GM19438 (cell line): Measurements from ENCODE around the gene CEP70.
A peak's percentile ranks its signal among the peaks of the same experiment; 100 is the strongest.
"Not testable (repeated sequence)": the region's sequence is repeated elsewhere in the genome, so short reads cannot be mapped to it uniquely, and the experiment has no call there.

Experiments
- ATAC-seq: cut with Tn5 transposase; IDR thresholded peaks from one replicate; pipeline ENCODE4 v1.9.1; 2021; ENCODE audit warnings: low read depth; ENCODE audit not compliant: unreplicated experiment

Gene CEP70

GRCh38 chr3:138521445-138521844 is 72.6 kb downstream of the CEP70 start:
- not testable (repeated sequence) for ATAC-seq

DNA sequence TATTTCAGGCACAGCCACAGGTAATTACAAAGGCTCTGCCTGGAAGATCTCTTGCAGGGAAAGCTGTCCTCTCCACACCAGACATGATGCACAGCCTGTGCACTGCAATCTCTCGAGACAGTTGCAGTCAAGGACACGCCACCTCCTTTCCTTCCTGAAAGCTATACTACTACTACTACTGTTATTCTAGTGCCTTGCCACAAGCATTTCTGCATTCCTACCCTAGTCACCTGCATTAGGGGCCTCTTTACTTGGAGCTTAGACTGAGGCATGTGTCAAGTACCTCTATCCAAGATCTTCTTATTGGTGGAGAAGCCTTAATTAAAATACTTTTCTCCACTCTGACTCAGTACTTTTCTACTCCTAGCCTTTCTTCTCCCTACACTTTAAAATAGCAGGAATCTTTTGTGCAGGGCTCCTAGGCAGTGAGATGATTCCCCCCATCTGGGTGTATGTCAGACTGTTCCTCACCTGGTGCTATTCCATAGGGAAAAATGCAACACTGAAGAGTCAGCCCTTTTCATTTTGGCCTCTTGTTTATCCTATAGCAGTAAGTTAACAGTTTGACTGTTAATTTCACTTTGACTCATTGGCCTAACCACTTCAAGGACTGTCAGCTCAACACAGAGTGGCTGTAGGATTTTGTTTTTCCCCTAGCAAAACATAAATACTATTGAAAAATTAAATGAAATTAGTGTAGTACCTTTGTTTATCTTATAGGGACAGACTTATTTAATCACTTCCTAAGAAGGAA is 80.8 kb downstream of the CEP70 start:
- peak; percentile 76 for ATAC-seq

DNA sequence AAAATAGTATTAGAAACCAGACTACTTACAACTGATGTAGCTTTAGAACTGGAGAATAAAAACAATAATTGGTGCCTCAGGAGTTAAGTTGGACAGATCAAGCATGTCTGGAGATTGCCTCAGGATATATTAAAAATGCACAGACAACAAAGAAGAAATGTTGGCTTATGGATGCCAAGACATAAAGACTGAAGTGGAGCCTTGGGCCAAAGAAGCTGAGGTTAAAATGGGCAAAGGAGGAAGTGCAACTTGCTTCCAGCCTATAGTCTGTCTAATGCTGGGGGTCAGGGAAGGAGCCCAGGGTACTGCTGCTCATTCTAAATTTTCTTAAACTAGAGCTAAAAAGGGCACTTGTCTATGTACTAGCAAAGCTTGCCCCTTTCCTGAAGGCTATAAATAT is 82.1 kb downstream of the CEP70 start:
- ATAC-seq: no peak

DNA sequence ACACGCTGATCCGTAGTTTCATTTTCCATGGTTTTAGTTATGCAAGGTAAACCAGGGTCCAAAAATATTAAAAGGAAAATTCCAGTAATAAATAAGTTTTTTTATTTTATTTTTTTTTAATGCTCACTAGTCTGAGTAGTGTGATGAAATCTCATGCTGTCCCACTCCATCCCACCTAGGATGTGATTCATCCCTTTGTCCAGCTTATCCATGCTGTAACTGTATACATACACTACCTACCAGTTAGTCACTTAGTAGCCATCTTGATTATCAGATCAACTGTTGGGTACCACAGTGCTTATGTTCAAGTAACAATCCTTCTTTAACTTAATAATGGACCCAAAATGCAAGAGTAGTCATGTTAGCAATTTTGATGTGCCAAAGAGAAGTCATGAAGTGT is 84.5 kb downstream of the CEP70 start:
- no peak for ATAC-seq

DNA sequence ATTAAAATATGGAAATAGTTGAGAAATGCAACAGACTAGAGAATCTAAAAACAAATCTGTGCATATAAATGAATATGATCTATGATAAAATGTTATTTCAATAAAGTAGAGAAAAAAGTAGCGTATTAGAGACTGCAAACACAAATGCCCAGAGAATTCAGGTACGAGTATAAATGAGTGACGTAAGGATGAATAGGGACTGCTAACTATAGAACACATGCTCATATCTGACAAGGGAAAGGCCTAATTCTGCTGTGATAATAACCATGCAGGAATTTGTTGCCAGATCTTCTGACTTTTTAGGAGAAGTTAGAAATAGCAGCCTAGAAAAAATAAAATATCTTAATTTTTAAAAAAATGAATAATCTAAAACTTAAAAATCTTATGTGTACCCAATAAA is 86.5 kb downstream of the CEP70 start:
- ATAC-seq: no peak

GRCh38 chr3:138498991-138499390 is 95.1 kb downstream of the CEP70 start:
- ATAC-seq: no peak

DNA sequence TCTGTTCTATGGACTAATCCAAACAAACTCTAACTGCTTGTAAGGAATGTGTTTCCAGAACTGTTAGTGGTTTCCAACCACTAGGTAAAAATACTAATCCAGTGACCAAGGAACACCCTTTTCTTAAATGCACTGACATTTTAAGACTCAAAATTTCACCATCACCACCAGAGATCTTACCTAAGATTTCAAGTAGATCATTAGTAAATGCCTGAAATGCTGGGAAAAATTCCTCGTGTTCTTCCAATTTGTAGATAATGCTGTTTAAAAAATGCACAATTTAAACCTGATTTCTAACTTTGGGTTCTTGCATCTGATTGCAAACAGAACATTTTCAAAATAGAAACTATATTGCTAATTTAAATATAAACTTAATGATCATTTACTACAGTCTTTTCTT is 96.2 kb downstream of the CEP70 start:
- ATAC-seq: no peak

DNA sequence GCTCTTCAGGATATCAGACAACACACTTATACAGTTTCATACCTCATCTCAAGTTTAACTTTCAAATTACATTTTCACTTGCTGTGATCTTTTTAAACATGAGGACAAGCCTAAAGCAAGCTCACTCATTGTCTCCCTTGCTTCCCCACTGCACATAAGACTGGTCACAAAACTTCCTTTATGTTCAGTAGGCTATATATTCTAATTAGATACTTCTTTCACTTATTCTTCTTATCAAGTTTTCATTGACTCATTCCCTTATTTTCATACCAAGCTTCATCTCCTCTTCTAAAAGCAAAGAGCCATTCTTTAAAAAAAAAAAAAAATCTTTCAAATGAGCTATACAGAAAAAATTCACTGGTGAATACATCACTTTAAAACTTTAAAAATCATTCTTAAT is 97.0 kb downstream of the CEP70 start:
- no peak for ATAC-seq

DNA sequence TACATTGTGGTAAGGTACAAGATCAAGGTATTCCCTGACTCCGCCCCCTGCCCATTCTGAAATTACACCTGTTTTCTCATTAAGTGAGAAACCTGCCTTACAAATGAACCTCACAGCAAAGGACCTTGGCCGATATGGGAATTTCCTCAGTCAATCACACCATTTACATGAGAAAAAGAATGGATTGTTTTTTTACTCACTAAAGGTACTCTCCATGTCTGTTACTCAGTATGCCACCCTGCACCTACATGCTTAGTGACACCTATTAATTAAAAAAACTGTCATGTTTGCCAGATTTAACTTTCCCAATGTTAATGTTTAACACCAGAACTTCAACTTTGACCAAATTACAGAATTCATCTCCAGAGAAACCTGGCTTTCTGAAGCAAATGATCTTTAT is 97.6 kb downstream of the CEP70 start:
- no peak for ATAC-seq

GRCh38 chr3:138495638-138496037 is 98.4 kb downstream of the CEP70 start:
- not testable (repeated sequence) for ATAC-seq

- no peak for ATAC-seq
These were observed 99.5 kb downstream of the CEP70 start for GRCh38 chr3:138494607-138494929.

- no peak for ATAC-seq
These were observed 100.1 kb downstream of the CEP70 start for GRCh38 chr3:138493804-138494606.

DNA sequence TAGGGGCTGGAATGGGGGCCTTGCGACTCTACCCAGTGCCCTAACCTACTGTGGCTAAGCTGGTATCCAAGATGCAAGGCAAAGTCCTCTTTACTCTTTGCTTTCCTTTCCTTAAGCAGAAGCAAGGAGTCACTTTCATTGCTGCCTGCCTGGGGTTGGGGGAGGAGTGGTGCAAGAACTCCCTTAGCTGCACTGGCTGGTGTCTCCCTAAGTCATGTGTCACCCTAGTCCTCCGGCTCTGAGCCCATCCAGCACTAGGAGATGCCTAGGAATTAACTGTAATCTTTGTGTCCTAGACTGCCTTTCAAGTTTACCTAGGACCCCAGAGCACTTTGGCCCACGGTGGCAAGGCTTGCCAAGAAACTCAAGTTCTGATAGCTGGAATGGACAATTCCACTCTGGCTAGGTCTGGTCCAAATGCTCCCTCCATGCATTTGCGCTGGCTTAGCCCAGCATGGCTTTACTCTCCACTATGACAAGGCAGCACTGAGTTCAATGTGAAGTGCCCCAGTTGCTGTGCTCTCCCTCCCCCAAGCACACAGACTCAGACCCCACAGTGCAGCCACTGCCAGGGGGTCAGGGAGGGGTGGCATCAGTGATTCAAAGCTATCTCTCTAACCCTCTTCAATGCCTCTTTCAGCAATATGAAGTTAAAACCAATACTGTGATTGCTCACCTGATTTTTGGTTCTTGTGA is 100.9 kb downstream of the CEP70 start:
- ATAC-seq: no peak

DNA sequence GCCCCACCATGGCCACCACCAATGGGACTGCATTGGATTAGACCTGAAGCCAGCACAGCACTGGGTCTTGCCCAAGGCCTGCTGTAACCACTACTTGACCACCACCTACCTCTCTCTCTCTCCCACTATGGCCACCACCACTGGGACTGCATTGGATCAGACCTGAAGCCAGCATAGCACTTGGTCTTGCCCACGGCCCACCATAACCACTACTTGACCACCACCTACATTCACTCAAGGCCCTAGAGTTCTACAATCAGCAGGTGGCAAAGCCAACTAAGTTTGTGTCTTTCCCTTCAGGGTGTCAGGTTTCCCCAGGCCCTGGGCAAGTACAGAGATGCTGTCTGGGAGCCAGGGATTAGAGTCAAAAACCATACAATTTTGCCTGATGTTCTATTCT is 102.1 kb downstream of the CEP70 start:
- no peak for ATAC-seq

GRCh38 chr3:138486580-138486979 is 107.5 kb downstream of the CEP70 start:
- ATAC-seq: not testable (repeated sequence)

DNA sequence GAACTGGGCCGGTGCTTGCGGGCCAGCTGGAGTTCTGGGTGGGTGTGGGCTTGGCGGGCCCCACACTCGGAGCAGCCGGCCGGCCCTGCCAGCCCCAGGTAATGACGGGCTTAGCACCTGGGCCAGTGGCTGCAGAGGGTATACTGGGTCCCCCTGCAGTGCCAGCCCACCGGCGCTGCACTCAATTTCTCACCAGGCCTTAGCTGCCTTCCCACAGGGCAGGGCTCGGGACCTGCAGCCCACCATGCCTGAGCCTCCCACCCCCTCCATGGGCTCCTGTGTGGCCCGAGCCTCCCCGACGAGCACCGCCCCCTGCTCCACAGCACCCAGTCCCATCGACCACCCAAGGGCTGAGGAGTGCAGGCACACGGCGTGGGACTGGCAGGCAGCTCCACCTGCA is 109.4 kb downstream of the CEP70 start:
- not testable (repeated sequence) for ATAC-seq

DNA sequence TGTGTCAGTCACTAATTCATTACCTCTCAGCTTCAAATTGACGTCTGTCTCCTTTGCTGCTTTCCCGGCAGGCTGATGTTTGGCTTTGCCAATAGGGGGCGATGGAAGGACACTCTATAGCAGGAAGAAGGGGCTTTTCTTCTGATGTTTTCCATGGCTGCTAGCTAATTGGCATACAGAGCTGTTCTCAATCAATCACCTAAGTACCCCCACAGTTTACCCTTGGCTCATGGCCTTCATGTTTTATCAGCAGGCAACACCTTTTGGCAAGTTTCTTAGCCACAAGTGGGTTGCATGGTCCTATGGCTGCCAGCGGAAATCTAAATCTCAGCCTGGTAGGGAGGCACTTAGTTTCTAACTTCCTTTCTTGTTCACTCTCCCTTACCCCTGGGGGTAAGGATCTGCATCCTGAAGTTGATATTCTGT is 114.6 kb downstream of the CEP70 start:
- ATAC-seq: no peak

GRCh38 chr3:138477801-138478200 is 116.3 kb downstream of the CEP70 start:
- ATAC-seq: no peak

DNA sequence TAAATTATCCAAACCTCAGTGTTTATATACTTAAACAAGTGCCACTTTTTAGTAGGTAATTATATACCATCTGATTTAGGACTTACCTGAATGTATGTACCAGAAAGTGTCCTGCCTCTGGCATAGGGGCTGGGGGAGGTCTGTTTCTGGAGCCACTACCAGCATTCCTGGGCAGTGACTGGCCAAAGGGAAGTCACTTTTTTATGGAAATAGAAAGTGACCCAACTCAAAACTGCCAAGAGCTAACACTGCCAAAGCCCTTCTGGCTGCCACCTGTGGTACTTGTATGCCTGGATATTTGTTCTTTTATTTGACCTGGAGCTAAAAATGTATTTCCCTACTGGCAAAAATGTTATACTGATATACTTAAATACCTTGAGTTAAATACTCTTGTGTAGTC is 116.9 kb downstream of the CEP70 start:
- no peak for ATAC-seq

DNA sequence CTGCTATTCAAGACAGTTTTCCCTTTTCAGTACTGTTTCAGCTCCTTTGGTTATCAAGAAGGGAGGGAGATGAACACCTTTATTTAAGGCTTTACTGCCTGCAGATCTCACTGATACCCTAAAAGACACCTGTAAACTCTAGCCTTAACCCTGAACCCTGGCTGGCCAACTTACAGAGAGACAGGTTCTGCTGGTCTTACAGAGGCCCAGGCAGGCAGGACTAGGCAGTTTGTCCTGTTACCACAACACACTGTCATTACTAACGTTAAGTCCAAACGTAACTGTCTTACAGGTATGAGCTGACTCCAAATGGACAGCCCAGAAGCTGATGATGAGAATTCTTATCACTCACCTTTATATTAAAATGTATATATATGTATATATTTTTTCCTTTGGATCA is 117.5 kb downstream of the CEP70 start:
- ATAC-seq: no peak

DNA sequence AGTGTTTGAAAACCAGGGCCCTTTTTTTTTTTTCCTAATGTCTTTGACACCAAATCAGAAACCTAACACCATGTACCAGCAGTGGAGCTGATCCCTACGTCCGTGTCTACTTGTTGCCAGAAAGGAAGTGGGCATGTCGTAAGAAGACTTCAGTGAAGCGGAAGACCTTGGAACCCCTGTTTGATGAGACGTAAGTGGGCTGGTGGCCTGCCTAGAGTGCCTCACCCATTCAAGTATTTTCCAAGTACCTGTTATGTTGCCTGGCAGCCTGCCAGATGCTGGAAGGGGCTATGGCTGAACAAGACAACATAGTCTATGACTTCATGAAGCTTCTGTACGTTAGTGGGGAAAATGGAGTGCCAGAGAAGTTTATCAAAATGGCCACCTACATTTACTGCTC is 119.9 kb downstream of the CEP70 start:
- no peak for ATAC-seq

GRCh38 chr3:138473391-138473790 is 120.7 kb downstream of the CEP70 start:
- ATAC-seq: no peak
